Trophoblast cell (in vitro differentiated cells and primary cell): Measurements from ENCODE around the gene GIMAP8.

Source experiments
- DNase-seq, 2 donors: peaks; one replicate each; pipeline ENCODE4 v3.0.0-alpha.2; 2016
- H2AFZ ChIP-seq: 2 replicates; pipeline ENCODE4 v1.6.1; 2013; ENCODE audit warnings: low read length, moderate library complexity, mild to moderate bottlenecking; ENCODE audit not compliant: insufficient read depth, poor library complexity
- H2AK5ac ChIP-seq: 2 replicates; pipeline ENCODE4 v1.6.1; 2013; ENCODE audit warnings: mild to moderate bottlenecking, low read length
- H2BK120ac ChIP-seq: 2 replicates; pipeline ENCODE4 v1.6.1; 2013; ENCODE audit warnings: low read length, mild to moderate bottlenecking, moderate library complexity; ENCODE audit not compliant: insufficient read depth, poor library complexity
- H2BK12ac ChIP-seq: 2 replicates; pipeline ENCODE4 v1.6.1; 2013; ENCODE audit warnings: mild to moderate bottlenecking, low read length, moderate library complexity
- H2BK5ac ChIP-seq: 2 replicates; pipeline ENCODE4 v1.6.1; 2013; ENCODE audit warnings: low read length, low read depth, moderate library complexity, mild to moderate bottlenecking; ENCODE audit not compliant: poor library complexity
- H3K14ac ChIP-seq: 2 replicates; pipeline ENCODE4 v1.6.1; 2013; ENCODE audit warnings: mild to moderate bottlenecking, low read length
- H3K18ac ChIP-seq: 2 replicates; pipeline ENCODE4 v1.6.1; 2013; ENCODE audit warnings: mild to moderate bottlenecking, low read length
- H3K23ac ChIP-seq: 2 replicates; pipeline ENCODE4 v1.6.1; 2013; ENCODE audit warnings: low read length
- H3K27ac ChIP-seq: 2 replicates; pipeline ENCODE4 v1.5.1; 2013; ENCODE audit warnings: low read depth, mild to moderate bottlenecking, inconsistent platforms, low read length, moderate library complexity
- H3K27me3 ChIP-seq: 2 replicates; pipeline ENCODE4 v1.6.1; 2013; ENCODE audit warnings: inconsistent platforms, mild to moderate bottlenecking, low read length, moderate library complexity; ENCODE audit not compliant: insufficient read depth
- H3K36me3 ChIP-seq, 2 experiments: 1 replicate in 1 of 2; 2 replicates in 1 of 2; pipeline ENCODE4 v1.6.1; 2013; ENCODE audit warnings: low read length in 2 of 2, mild to moderate bottlenecking in 2 of 2, moderate library complexity in 1 of 2; ENCODE audit not compliant: insufficient read depth in 2 of 2, control insufficient read depth in 1 of 2
- H3K4ac ChIP-seq: 2 replicates; pipeline ENCODE4 v1.6.1; 2013; ENCODE audit warnings: low read depth, mild to moderate bottlenecking, low read length, moderate library complexity
- H3K4me1 ChIP-seq, 2 experiments: 1 replicate in 1 of 2; 2 replicates in 1 of 2; pipeline ENCODE4 v1.6.1; 2013; ENCODE audit warnings: low read length in 2 of 2, mild to moderate bottlenecking in 2 of 2, moderate library complexity in 1 of 2; ENCODE audit not compliant: insufficient read depth in 2 of 2, control insufficient read depth in 1 of 2
- H3K4me2 ChIP-seq: 2 replicates; pipeline ENCODE4 v1.6.1; 2013; ENCODE audit warnings: inconsistent platforms, mild to moderate bottlenecking, low read length, moderate library complexity
- H3K4me3 ChIP-seq: 2 replicates; pipeline ENCODE4 v1.5.1; 2013; ENCODE audit warnings: mild to moderate bottlenecking, low read depth, low read length, inconsistent platforms
- H3K79me1 ChIP-seq: one replicate; pipeline ENCODE4 v1.6.1; 2013; ENCODE audit warnings: low read length
- H3K79me2 ChIP-seq: 2 replicates; pipeline ENCODE4 v1.6.1; 2013; ENCODE audit warnings: low read length, mild to moderate bottlenecking; ENCODE audit not compliant: control insufficient read depth, insufficient read depth, poor library complexity
- H3K9ac ChIP-seq: 2 replicates; pipeline ENCODE4 v1.6.1; 2013; ENCODE audit warnings: mild to moderate bottlenecking, low read length
- H3K9me3 ChIP-seq: 2 replicates; pipeline ENCODE4 v1.6.1; 2013; ENCODE audit warnings: low read depth, mild to moderate bottlenecking, control low read depth, inconsistent platforms, low read length; ENCODE audit not compliant: insufficient read depth
- H4K12ac ChIP-seq: 2 replicates; pipeline ENCODE4 v1.6.1; 2013; ENCODE audit warnings: low read depth, mild to moderate bottlenecking, low read length, moderate library complexity
- H4K8ac ChIP-seq: 2 replicates; pipeline ENCODE4 v1.6.1; 2013; ENCODE audit warnings: low read depth, mild to moderate bottlenecking, low read length, moderate library complexity
- H4K91ac ChIP-seq: one replicate; pipeline ENCODE4 v1.6.1; 2013; ENCODE audit warnings: low read depth, mild to moderate bottlenecking, low read length, moderate library complexity
- WGBS: extraction: QIAGEN DNeasy Blood & Tissue Kit; methylation state at CpG from one replicate; pipeline ENCODE4 v1.1.7; 2013; ENCODE audit warnings: missing lambda C conversion rate; ENCODE audit not compliant: insufficient read length, insufficient coverage; ENCODE audit errors: extremely low coverage; 5-methylcytosine and 5-hydroxymethylcytosine counted together

The GIMAP8 gene

DNA sequence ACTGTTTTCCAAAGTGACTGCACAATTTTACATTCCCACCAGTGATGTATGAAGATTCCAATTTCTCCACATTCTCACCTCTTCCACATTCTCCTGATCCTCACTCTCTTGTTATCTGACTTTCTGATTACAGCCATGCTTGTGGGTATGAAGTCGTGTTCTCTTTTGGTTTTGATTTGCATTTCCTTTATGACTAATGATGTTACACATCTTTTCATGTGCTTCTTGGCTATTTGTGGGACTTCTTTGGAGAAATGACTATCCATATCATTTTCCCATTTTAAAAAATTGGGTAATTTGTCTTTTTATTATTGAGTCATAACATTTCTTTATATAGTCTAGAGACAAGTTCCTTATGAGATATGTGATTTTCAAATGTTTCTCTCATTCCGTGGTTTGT is 10.5 kb upstream of the GIMAP8 start:
- no peaks in the 10 kb centered on the region for H3K27me3 ChIP-seq
- H2AK5ac ChIP-seq: no peak overlapping the region
- no peak overlapping the region for H4K12ac ChIP-seq
- H2BK120ac ChIP-seq: no peak overlapping the region
- DNase-seq: no peak
- H3K9ac ChIP-seq: no peak overlapping the region
- H3K36me3 ChIP-seq: no peaks in the 10 kb centered on the region
- no peak overlapping the region for H3K4ac ChIP-seq
- H2BK12ac ChIP-seq: no peak overlapping the region
- H4K91ac ChIP-seq: no peak overlapping the region
- H3K79me1 ChIP-seq: no peaks in the 10 kb centered on the region
- WGBS: no CpG with 5 or more reads among the region's 2 CpGs
- no peak overlapping the region for H2BK5ac ChIP-seq
- H3K4me2 ChIP-seq: no peak overlapping the region
- H3K14ac ChIP-seq: no peak overlapping the region
- no peaks in the 10 kb centered on the region for H3K79me2 ChIP-seq
- no peak overlapping the region for H3K27ac ChIP-seq
- no peak overlapping the region for H4K8ac ChIP-seq
- H2AFZ ChIP-seq: no peak overlapping the region
- H3K9me3 ChIP-seq: peaks cover 14% of the 10 kb centered on the region
- no peak overlapping the region for H3K18ac ChIP-seq
- H3K4me3 ChIP-seq: no peak overlapping the region
- no peak overlapping the region for H3K23ac ChIP-seq
- no peaks in the 10 kb centered on the region for H3K4me1 ChIP-seq

GRCh38 chr7:150441524-150441923 is 8.9 kb upstream of the GIMAP8 start:
- Histone ChIP-seq H2BK120ac (no peak overlapping the region), H3K9ac (no peak overlapping the region), H4K91ac (no peak overlapping the region), H3K14ac (no peak overlapping the region), H4K8ac (no peak overlapping the region), H3K36me3 (no peaks in the 10 kb centered on the region), H4K12ac (no peak overlapping the region), H3K4me2 (no peak overlapping the region), H2BK12ac (no peak overlapping the region), H3K79me2 (no peaks in the 10 kb centered on the region), H3K4me3 (no peak overlapping the region), H3K4ac (no peak overlapping the region), H3K23ac (no peak overlapping the region), H3K4me1 (no peaks in the 10 kb centered on the region), H3K27me3 (no peaks in the 10 kb centered on the region), H3K79me1 (no peaks in the 10 kb centered on the region), H3K27ac (no peak overlapping the region), H3K9me3 (peaks cover 14% of the 10 kb centered on the region), H2BK5ac (no peak overlapping the region), H2AK5ac (no peak overlapping the region), H3K18ac (no peak overlapping the region), H2AFZ (no peak overlapping the region)
- DNase-seq: no peak

DNA sequence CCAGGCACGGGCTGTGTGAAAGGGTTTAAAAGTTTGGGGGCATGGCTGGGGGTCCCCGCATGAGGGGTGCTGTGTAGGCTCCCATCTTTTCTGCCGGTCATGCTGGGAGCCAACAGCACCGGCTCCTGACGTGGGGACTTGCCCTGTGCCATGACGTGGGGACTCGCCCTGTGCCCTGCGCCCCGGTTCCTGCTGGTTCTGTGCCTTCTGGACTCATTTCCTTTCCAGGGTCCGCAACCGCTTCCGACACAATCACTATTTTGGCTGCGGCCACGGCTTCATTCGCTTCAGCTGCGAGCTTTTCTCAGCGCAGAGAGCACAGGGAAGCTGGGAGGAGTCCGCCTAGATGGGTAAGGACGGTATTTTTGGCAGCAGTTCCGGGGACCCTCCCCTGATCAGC is 7.6 kb upstream of the GIMAP8 start:
- Histone ChIP-seq H3K79me1 (no peaks in the 10 kb centered on the region), H3K36me3 (no peaks in the 10 kb centered on the region), H4K8ac (no peak overlapping the region), H3K23ac (no peak overlapping the region), H3K9ac (no peak overlapping the region), H2BK120ac (no peak overlapping the region), H3K4me3 (no peak overlapping the region), H3K14ac (no peak overlapping the region), H4K91ac (no peak overlapping the region), H3K4me1 (no peaks in the 10 kb centered on the region), H2AK5ac (no peak overlapping the region), H2AFZ (no peak overlapping the region), H3K27ac (no peak overlapping the region), H2BK12ac (no peak overlapping the region), H3K27me3 (no peaks in the 10 kb centered on the region), H3K79me2 (no peaks in the 10 kb centered on the region), H3K9me3 (peaks cover 14% of the 10 kb centered on the region), H3K4me2 (no peak overlapping the region), H4K12ac (no peak overlapping the region), H2BK5ac (no peak overlapping the region), H3K4ac (no peak overlapping the region), H3K18ac (no peak overlapping the region)
- no CpG with 5 or more reads among the region's 20 CpGs for WGBS
- no peak for DNase-seq

DNA sequence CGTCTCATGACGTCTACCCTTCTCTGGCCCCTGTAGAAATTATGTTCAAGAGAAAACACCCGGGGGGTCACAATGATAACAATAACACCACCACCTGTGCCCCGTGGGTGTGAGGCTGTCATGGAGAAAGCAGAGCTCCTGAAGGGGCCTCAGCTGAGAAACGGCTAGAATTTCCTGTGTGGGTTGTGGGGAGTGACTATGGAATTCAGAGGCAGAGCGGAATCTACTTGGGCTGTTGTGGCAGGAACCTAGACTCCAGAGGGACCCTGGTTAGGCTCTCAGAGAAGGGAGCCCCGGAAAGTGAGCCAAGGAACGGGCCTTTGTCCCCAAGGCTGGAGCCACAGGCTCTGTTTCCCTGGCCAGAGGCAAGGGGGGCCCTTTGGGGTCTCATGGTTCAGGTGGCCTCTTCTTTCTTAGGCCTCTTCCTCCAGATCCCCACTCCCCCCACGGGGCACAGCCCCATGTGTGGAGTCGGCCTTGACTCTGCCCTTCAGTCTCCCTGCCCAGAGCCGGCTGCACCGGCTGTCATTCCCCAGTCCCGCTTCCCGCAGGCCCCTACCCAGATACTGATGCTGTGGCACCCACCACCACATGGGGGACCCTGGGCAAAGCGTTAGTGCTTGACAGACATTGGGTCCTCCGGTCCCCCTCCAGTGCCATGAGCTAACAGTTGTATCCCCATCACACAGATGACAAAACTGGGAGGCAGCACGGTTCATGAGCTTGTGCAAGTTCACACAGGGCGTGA is 6.5 kb upstream of the GIMAP8 start:
- peaks cover 14% of the 10 kb centered on the region for H3K9me3 ChIP-seq
- WGBS: no CpG with 5 or more reads among the region's 18 CpGs
- DNase-seq: no peak
- no peak overlapping the region for H3K4me3 ChIP-seq
- H3K9ac ChIP-seq: no peak overlapping the region
- H3K23ac ChIP-seq: no peak overlapping the region
- no peak overlapping the region for H3K4ac ChIP-seq
- no peaks in the 10 kb centered on the region for H3K79me1 ChIP-seq
- H4K91ac ChIP-seq: no peak overlapping the region
- H3K4me1 ChIP-seq: no peaks in the 10 kb centered on the region
- no peak overlapping the region for H2BK5ac ChIP-seq
- no peak overlapping the region for H4K8ac ChIP-seq
- H2AK5ac ChIP-seq: no peak overlapping the region
- no peak overlapping the region for H4K12ac ChIP-seq
- no peak overlapping the region for H3K27ac ChIP-seq
- no peaks in the 10 kb centered on the region for H3K36me3 ChIP-seq
- H2BK12ac ChIP-seq: no peak overlapping the region
- H2AFZ ChIP-seq: no peak overlapping the region
- H2BK120ac ChIP-seq: no peak overlapping the region
- H3K4me2 ChIP-seq: no peak overlapping the region
- H3K27me3 ChIP-seq: no peaks in the 10 kb centered on the region
- H3K18ac ChIP-seq: no peak overlapping the region
- H3K79me2 ChIP-seq: no peaks in the 10 kb centered on the region
- H3K14ac ChIP-seq: no peak overlapping the region
